LNCAP (cell line): Measurements from ENCODE around the gene DHRSX.

Experiments used
- CTCF ChIP-seq: fragments of 450-650 bp; IDR thresholded peaks from 2 replicates; pipeline ENCODE4 v1.5.1; 2017; ENCODE audit warnings: mild to moderate bottlenecking

Gene DHRSX

GRCh38 chrX:2320580-2321327, 180.0 kb downstream of the DHRSX start:
- TF ChIP-seq CTCF = no peak

GRCh38 chrX:2320089-2320488, 180.7 kb downstream of the DHRSX start:
- TF ChIP-seq CTCF = no peak

GRCh38 chrX:2318371-2318770, 182.4 kb downstream of the DHRSX start:
- no peak for TF ChIP-seq CTCF

- TF ChIP-seq CTCF = no peak
These were observed 183.2 kb downstream of the DHRSX start for GRCh38 chrX:2317527-2318055.

GRCh38 chrX:2316534-2316933, 184.2 kb downstream of the DHRSX start:
- TF ChIP-seq CTCF = no peak

GRCh38 chrX:2315434-2315833, 185.3 kb downstream of the DHRSX start:
- no peak for TF ChIP-seq CTCF

- no peak for TF ChIP-seq CTCF
These were observed 185.9 kb downstream of the DHRSX start for GRCh38 chrX:2314831-2315365.
